AG10803 (cell line): ENCODE results near the gene AIG1.
"Not testable (repeated sequence)": the region's sequence is repeated elsewhere in the genome, so short reads cannot be mapped to it uniquely, and the experiment has no call there.

ENCODE experiments used
- DNase-seq: peaks from one replicate; pipeline ENCODE4 v3.0.0; 2010; ENCODE audit warnings: low read depth
- H3K4me3 ChIP-seq: 2 replicates; pipeline ENCODE4 v1.5.1; 2011; ENCODE audit warnings: mild to moderate bottlenecking, low read length, control low read depth
- CTCF ChIP-seq: conservative IDR thresholded peaks from 2 replicates; pipeline ENCODE4 v1.5.1; 2011; ENCODE audit warnings: mild to moderate bottlenecking, low read length, control low read depth, inconsistent platforms

The AIG1 gene

GRCh38 chr6:143060806-143061596, at the start of gene AIG1:
AIG1 (plus strand) TSS chr6:143060889; CDS start chr6:143060926, 37 bp downstream.
- no peak for DNase-seq
- no peak for TF ChIP-seq CTCF
- H3K4me3 ChIP-seq = peak within 1 kb of the TSS; percentile 83

GRCh38 chr6:143014764-143015163, 45.9 kb upstream of the AIG1 start:
- H3K4me3 ChIP-seq = no peak overlapping the region
- TF ChIP-seq CTCF = no peak
- no peak for DNase-seq

GRCh38 chr6:143015300-143015706, 45.4 kb upstream of the AIG1 start:
- no peak for DNase-seq
- H3K4me3 ChIP-seq = no peak overlapping the region
- no peak for TF ChIP-seq CTCF

- peak; percentile 13 for DNase-seq
- TF ChIP-seq CTCF = no peak
- H3K4me3 ChIP-seq = no peak overlapping the region
Measured at GRCh38 chr6:143018955-143019354, 41.7 kb upstream of the AIG1 start.

GRCh38 chr6:143020862-143021261, 39.8 kb upstream of the AIG1 start:
- not testable (repeated sequence) for DNase-seq, H3K4me3 ChIP-seq

GRCh38 chr6:143021543-143021942, 39.1 kb upstream of the AIG1 start:
- TF ChIP-seq CTCF = no peak
- no peak for DNase-seq
- no peak overlapping the region for H3K4me3 ChIP-seq

- TF ChIP-seq CTCF = no peak
- no peak for DNase-seq
- H3K4me3 ChIP-seq = no peak overlapping the region
Measured at GRCh38 chr6:143022587-143022986, 38.1 kb upstream of the AIG1 start.
